CD14-positive monocyte (primary cell): ENCODE measurements around the gene VAT1. TPM values are rescaled to one million over a fixed set of nuclear protein-coding genes. Genes with fewer than 3 reads are reported as not detected.

ENCODE experiments used
- DNase-seq, 3 donors: peaks; one replicate each; pipeline ENCODE4 v3.0.0-alpha.2; 2011 to 2022
- H2AFZ ChIP-seq: 2 replicates; pipeline ENCODE4 v1.6.0; 2012; ENCODE audit warnings: mild to moderate bottlenecking, low read depth, low read length, inconsistent platforms; ENCODE audit not compliant: insufficient read depth, poor library complexity, severe bottlenecking
- H3K27ac ChIP-seq, 2 donors: 1 replicate in 1 of 2; 2 replicates in 1 of 2; pipeline ENCODE4 v1.5.1; 2012 to 2013; ENCODE audit warnings: low read length in 2 of 2, control low read depth in 1 of 2, inconsistent platforms in 1 of 2, low read depth in 1 of 2, mild to moderate bottlenecking in 1 of 2
- H3K27me3 ChIP-seq, 2 donors: one replicate each; pipeline versions ENCODE4 v1.6.0 to v1.6.1; 2011 to 2013; ENCODE audit warnings: low read length in 2 of 2; ENCODE audit not compliant: control insufficient read depth in 2 of 2, insufficient read depth in 2 of 2
- H3K36me3 ChIP-seq, 2 donors: replicated peaks in 1 of 2; 1 replicate in 1 of 2; 2 replicates in 1 of 2; pipeline versions ENCODE4 v1.5.1 to v1.6.1; 2012 to 2013; ENCODE audit warnings: low read length in 2 of 2, control low read depth in 1 of 2, inconsistent platforms in 1 of 2, mild to moderate bottlenecking in 1 of 2; ENCODE audit not compliant: insufficient read depth in 2 of 2, control insufficient read depth in 1 of 2
- H3K4me1 ChIP-seq, 2 donors: 1 replicate in 1 of 2; 2 replicates in 1 of 2; pipeline versions ENCODE4 v1.5.1 to v1.6.1; 2012 to 2013; ENCODE audit warnings: low read length in 2 of 2, control low read depth in 1 of 2, inconsistent platforms in 1 of 2, mild to moderate bottlenecking in 1 of 2, moderate library complexity in 1 of 2; ENCODE audit not compliant: insufficient read depth in 2 of 2, control insufficient read depth in 1 of 2
- H3K4me2 ChIP-seq: replicated peaks from 2 replicates; pipeline ENCODE3; 2012; ENCODE audit warnings: low read length, moderate library complexity, mild to moderate bottlenecking; ENCODE audit not compliant: poor library complexity, severe bottlenecking; ENCODE audit errors: extremely low read depth
- H3K4me3 ChIP-seq, 3 experiments: fragments of 200-600 bp in 1 of 3; sonication (generic) in 1 of 3; replicated peaks in 1 of 3; 1 replicate in 2 of 3; 2 replicates in 1 of 3; pipeline ENCODE4 v1.5.1; 2011 to 2013; ENCODE audit warnings: low read length in 3 of 3, mild to moderate bottlenecking in 3 of 3, control low read depth in 2 of 3, low read depth in 2 of 3, inconsistent platforms in 1 of 3, moderate library complexity in 1 of 3
- H3K79me2 ChIP-seq: 2 replicates; pipeline ENCODE4 v1.6.0; 2012; ENCODE audit warnings: mild to moderate bottlenecking, control low read depth, inconsistent platforms, low read length, moderate library complexity; ENCODE audit not compliant: insufficient read depth
- H3K9ac ChIP-seq: 2 replicates; pipeline ENCODE4 v1.6.0; 2017; ENCODE audit warnings: low read length, mild to moderate bottlenecking; ENCODE audit not compliant: insufficient read depth, poor library complexity, severe bottlenecking
- H3K9me3 ChIP-seq, 2 donors: replicated peaks in 1 of 2; 1 replicate in 1 of 2; 2 replicates in 1 of 2; pipeline versions ENCODE4 v1.5.1 to v1.6.1; 2012 to 2013; ENCODE audit warnings: low read length in 2 of 2, control low read depth in 1 of 2; ENCODE audit not compliant: control insufficient read depth in 1 of 2, insufficient read depth in 1 of 2
- H4K20me1 ChIP-seq: 2 replicates; pipeline ENCODE4 v1.6.0; 2012; ENCODE audit warnings: mild to moderate bottlenecking, low read length, control low read depth, moderate library complexity; ENCODE audit not compliant: insufficient read depth
- H3K27ac Mint-ChIP-seq, 7 donors: one replicate each; pipeline ENCODE4 v1.8.0; 2020; ENCODE audit warnings: mild to moderate bottlenecking in 7 of 7, mixed read lengths in 7 of 7, moderate library complexity in 6 of 7, inconsistent platforms in 2 of 7
- H3K27me3 Mint-ChIP-seq, 3 donors: one replicate each; pipeline ENCODE4 v1.8.0; 2021 to 2022; ENCODE audit warnings: low read depth in 3 of 3, mild to moderate bottlenecking in 3 of 3, mixed read lengths in 3 of 3, moderate library complexity in 3 of 3, inconsistent platforms in 1 of 3
- H3K36me3 Mint-ChIP-seq, 2 donors: one replicate each; pipeline ENCODE4 v1.8.0; 2020; ENCODE audit warnings: mixed read lengths in 2 of 2, inconsistent platforms in 1 of 2, mild to moderate bottlenecking in 1 of 2
- H3K4me1 Mint-ChIP-seq: one replicate; pipeline ENCODE4 v1.8.0; 2020; ENCODE audit warnings: mild to moderate bottlenecking, mixed read lengths
- H3K4me3 Mint-ChIP-seq, 2 donors: one replicate each; pipeline ENCODE4 v1.8.0; 2020; ENCODE audit warnings: mild to moderate bottlenecking in 2 of 2, mixed read lengths in 2 of 2, moderate library complexity in 1 of 2
- H3K9me3 Mint-ChIP-seq, 7 donors: one replicate each; pipeline ENCODE4 v1.8.0; 2020 to 2022; ENCODE audit warnings: mixed read lengths in 7 of 7, mild to moderate bottlenecking in 6 of 7, moderate library complexity in 6 of 7, inconsistent platforms in 2 of 7
- CTCF ChIP-seq: fragments of 200-600 bp; IDR thresholded peaks from one replicate; pipeline ENCODE4 v1.8.0; 2022; ENCODE audit warnings: antibody characterized with exemption, mild to moderate bottlenecking
- WGBS: methylation state at CpG from one replicate; pipeline ENCODE4 v1.1.5; 2013; ENCODE audit warnings: missing lambda C conversion rate; ENCODE audit not compliant: insufficient coverage; 5-methylcytosine and 5-hydroxymethylcytosine counted together
- intact Hi-C, 2 donors: fragments of 100-400 bp; cut with micrococcal nuclease; formaldehyde crosslinking; loops; one replicate each; pipeline versions ENCODE4 v1.15.0 to v1.15.1; 2023
- polyA plus RNA-seq, 3 donors: library from polyadenylated mRNA; depleted of rRNA in 1 of 3; unstranded in 2 of 3; stranded (reverse) in 1 of 3; fragments of 300-500 nt in 2 of 3; fragments of >200 nt in 1 of 3; fragmentation: Illumina TruSeq in 2 of 3; gene quantifications; 1 replicate in 2 of 3; 2 replicates in 1 of 3; pipeline ENCODE4 v1.2.3, GENCODE V29; 2012 to 2021

Gene VAT1
- polyA plus RNA-seq, 3 donors: 12.7 to 39.5 (median 38.0) TPM

GRCh38 chr17:42999003-42999525 is 23.1 kb downstream of the VAT1 start:
- Histone ChIP-seq H3K4me3 (peak overlapping the region; percentile 71 to 99 (median 76)), H3K27me3 (no peaks in the 10 kb centered on the region), H3K36me3 (peaks cover 33 to 50% of the 10 kb centered on the region in 2 donors), H3K9me3 (no peaks in the 10 kb centered on the region), H3K9ac (peak overlapping the region; percentile 99), H3K4me2 (peak overlapping the region; percentile 90), H4K20me1 (peaks cover 43% of the 10 kb centered on the region), H3K4me1 (peaks cover 47 to 50% of the 10 kb centered on the region in 2 donors), H3K79me2 (peaks cover 38% of the 10 kb centered on the region), H3K27ac (peak overlapping the region; percentile 94 to 99), H2AFZ (peak overlapping the region; percentile 88)
- no CpG with 5 or more reads among the region's 10 CpGs for WGBS
- H3K36me3 Mint-ChIP-seq: peaks cover 49 to 58% of the 10 kb centered on the region in 2 donors
- DNase-seq: no peak
- peaks cover 45% of the 10 kb centered on the region for H3K4me1 Mint-ChIP-seq
- peaks cover 0 to 3% (median 0%) of the 10 kb centered on the region in 3 donors for H3K27me3 Mint-ChIP-seq
- intact Hi-C loops: loop anchor here (5.0 to 10.0 kb wide), 3 partner anchors 154 to 432 kb away; partner anchors contain the start of genes AOC2 (in 2 of the 2) and MLX (in 1 of the 2)
- H3K4me3 Mint-ChIP-seq: peak overlapping the region; percentile 91 to 99
- H3K9me3 Mint-ChIP-seq: no peaks in the 10 kb centered on the region
- H3K27ac Mint-ChIP-seq: peak overlapping the region; percentile 96 to 99 (median 99)
- no peak for TF ChIP-seq CTCF

GRCh38 chr17:42997984-42998938 is 23.9 kb downstream of the VAT1 start, which contains the start of gene RPL27:
TSS of gene RPL27 (plus strand) at chr17:42998419. CDS start at chr17:42998751, 332 bp downstream.
- Histone ChIP-seq H3K4me1 (peaks cover 47 to 50% of the 10 kb centered on the region in 2 donors), H3K36me3 (peaks cover 28 to 50% of the 10 kb centered on the region in 2 donors), H3K27me3 (no peaks in the 10 kb centered on the region), H4K20me1 (peaks cover 39% of the 10 kb centered on the region), H3K9ac (peak within 1 kb of the TSS; percentile 99), H3K9me3 (no peaks in the 10 kb centered on the region), H2AFZ (peak within 1 kb of the TSS; percentile 88), H3K79me2 (peaks cover 38% of the 10 kb centered on the region), H3K27ac (peak within 1 kb of the TSS; percentile 94 to 99), H3K4me3 (peak within 1 kb of the TSS; percentile 71 to 99 (median 76)), H3K4me2 (peak within 1 kb of the TSS; percentile 90)
- H3K36me3 Mint-ChIP-seq: peaks cover 50 to 58% of the 10 kb centered on the region in 2 donors
- H3K4me1 Mint-ChIP-seq: peaks cover 45% of the 10 kb centered on the region
- no peaks in the 10 kb centered on the region for H3K9me3 Mint-ChIP-seq
- TF ChIP-seq CTCF: peak; percentile 95
- peak; percentile 99 to 100 (median 99) for DNase-seq
- intact Hi-C loops: loop anchor here (5.0 to 10.0 kb wide), 3 partner anchors 153 to 431 kb away; partner anchors contain the start of genes AOC2 (in 2 of the 2) and MLX (in 1 of the 2)
- peak within 1 kb of the TSS; percentile 91 to 99 for H3K4me3 Mint-ChIP-seq
- under 1% methylated on average over 43 of the region's 49 CpGs for WGBS
- H3K27ac Mint-ChIP-seq: peak within 1 kb of the TSS; percentile 96 to 99 (median 99)
- H3K27me3 Mint-ChIP-seq: peaks cover 0 to 3% (median 0%) of the 10 kb centered on the region in 3 donors
